ENCODE data around the gene CD34.

CD34 gene

DNA sequence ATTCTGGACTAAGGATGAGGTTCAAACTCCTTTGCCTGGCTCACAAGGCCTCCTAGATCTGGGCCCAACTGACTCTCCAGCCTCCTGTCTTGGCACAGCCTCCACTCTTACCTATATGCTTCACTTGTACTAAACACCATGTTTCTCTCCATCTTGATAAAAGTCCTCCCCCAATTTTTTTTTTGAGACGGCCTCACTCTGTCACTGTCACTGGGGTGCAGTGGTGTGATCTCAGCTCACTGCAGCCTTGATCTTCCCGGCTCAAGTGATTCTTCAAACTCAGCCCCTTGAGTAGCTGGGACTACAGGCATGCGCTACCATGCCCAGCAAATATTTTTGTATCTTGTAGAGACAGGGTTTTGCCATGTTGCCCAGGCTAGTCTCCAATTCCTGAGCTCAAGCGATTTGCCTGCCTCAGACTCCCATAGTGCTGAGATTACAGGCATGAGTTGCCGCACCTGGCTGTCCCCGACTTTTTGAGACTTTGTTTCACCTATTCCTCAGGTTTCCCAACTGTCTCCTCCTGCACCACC is 39.7 kb downstream of the CD34 start:
- DNase-seq = no peak

DNA sequence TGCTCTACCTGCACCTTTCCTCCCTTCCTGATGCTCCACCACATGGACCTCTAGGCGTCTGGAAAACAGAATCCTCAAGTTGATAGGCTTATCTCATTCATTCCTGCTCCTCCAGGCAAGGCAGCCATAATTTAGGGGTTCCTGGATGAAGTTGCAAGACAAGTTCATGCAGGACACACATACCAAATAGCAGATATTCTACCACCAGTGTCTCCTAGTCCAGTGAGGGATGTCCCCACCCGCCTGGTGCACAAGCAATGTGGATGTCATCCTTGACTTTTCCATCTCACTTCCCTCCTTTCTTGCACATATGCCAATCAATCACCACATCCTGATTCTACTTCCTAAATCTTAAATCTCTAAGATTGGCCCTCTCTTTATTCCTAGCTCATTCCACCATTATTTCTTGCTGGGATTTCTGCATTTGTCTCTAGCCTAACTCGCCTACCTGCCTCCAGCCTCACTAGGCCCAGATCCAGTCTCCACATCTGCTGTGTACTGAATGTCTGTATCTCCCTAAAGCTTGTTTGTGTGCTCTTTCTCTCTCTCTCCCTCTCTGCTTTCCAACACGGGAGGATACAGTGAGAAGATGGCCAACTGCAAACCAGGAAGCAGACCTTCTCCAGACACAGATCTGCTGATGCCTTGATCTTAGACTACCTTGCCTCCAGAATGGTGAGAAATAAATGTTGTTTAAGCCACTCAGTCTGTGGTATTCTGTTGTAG is 40.5 kb downstream of the CD34 start:
- no peak for DNase-seq

DNA sequence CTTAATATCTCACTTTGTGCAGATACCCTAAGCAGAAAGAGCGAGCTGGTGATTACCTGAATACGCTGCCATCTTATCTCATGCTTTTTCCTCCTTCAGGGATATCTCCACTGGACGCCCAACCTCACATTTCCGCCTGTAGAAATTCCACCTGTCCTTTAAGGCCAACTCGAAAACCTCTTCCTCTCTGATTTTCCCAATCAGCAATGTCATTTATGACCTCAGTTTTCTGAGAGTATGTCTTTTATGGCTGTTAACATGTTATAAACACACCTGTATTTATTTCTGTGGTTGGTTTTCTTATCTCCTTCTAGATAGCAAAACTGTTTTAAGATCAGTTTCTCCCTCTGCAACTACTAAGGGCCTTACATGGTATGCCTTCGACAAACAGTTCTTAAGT is 41.1 kb downstream of the CD34 start:
- no peak for DNase-seq

DNA sequence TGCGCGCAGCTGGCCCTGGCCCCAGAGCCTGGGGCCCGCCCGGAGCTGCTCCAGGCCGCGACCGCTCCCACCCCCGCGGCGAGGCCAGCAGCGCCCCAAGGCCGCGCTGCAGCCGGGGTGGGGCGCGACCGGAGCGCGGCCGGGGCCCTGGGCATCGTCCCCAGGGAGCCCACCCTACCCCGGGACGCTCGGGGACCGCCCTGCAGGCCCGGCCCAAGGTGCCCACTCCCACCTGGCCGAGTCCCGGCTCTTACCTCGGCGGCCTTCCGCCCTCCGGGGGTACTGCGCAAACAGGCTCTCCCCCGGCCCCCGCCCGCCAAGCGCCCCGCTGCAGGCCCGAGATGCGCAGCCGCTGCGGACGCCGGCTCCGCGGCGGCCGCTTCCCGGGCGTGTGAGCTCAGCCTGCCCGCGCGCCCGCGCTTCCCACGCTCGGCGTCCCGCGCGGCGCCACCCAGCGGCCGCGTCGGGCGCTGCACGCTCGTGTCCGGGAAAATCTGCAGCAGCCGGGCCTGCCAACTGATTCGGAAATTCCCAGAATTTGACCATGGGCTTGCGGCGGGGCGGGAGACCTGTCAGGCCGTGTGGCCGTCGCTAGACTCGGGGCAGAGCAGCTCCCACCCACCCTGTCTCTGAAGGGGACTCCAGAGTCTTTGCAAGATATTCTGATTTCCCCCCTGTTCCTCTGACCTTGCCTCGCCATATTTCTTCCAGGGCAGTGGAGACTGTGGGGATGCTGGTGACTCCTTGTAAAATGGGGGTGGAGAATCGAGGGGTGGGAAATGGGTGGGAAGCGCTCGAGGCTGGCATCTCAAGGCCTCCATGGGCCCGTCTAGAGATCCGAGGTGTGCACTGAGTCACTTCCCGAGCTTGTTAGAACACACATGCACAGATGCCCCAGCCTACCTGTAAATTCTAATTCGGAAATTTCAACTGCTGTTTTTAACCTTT is 41.9 kb downstream of the CD34 start:
- DNase-seq = peak; percentile 90

DNA sequence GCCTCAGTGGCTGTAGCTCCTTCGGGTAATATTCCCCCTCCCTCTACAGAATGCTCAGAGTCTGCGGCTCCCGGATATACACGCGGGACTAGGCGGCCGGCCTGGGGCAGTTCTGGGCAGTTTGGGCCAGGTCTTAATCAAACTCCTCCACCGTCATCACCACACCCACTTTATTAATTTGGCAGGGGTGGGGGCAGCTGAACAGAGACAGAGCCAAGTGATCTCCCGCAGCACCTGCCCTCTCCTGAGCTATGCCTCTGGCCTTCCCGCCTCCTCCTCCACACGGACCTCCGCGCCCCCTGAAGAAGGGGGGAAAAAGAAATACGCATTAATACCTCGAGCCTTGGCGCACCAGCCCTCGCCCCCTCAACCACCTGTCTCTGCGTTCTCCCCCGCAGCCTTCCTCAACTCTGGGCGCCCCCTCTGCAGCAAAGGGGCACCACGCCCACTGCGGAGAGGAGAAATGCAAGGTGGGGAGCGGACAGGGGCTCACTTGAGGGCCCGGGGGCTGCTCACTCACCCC is 42.6 kb downstream of the CD34 start:
- DNase-seq = peak; percentile 59

DNA sequence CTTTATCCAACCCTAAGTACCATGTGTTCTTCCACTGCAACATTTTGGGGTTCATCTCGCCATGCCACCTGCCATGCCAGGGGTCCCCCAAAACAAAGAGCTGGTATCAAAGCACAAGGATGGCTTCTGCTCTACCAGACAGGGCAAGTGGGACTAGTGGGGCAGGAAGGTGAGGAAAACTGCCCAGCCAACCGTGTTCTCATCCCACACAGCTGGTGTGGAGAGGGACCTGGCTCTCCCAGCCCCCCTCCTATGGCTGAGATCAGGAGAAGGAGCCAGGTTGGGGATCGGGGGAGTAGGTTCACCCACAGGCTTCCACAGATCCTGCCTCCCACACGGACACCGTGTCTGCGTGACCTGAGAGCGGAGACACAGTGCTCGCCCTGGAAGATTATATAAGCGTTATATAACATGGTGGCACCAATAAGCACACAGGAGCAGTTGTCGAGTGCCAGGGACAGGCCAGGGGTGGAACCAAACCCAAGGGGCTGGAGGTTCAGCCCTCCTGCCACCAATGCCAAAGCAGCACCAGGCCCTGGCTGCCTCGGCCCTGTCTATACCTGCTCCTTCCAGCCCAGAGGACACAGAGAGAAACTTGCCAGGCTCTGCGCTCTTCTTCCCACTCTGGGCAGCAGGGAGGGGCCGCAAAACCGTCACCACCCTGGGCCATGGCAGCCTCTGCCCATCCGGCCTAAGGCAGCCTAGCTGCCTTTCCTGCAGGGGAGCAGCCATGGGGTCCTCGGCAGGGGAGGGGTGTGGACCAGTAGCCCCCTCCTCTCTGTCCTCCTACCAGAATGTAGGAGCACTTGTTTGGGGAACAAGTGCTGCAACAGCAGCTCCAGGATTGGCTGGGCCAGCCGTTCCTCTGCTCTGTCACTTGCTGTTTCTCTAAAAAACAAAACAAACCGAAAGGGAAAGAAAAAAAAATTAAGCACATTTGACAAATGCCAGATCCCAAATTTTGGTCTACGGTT is 43.5 kb downstream of the CD34 start:
- no peak for DNase-seq

DNA sequence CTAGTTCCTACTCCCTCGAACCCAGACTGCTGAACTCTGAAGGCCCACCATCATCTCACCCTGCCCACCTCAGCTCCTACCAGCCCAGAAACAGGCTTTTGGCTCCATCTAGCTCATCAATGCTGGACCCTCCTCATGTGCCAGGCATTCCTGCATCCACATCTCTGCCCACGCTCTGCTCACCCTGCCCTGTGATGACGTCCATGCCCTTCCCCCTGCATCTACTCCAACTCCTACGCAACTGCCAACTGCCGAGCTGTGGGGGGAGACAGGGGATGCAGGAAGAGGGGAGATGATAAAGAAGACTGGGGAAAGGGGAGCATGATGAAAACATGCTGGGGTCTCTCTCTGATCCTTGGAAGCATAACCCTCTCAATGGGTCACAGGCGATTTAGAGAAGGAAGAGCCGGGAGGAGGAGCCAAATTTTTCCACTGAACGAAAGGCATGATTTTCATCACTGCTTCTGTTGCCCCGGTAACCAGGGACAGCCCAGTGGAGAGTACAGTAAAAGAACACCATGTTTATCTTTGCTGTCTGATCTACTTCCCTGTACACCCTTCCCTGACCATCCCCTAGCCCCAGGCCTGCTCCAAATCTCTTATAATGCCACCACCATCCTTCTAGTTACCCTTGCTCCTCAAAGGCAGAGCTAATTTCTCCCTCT is 44.3 kb downstream of the CD34 start:
- DNase-seq = peak; percentile 51

DNA sequence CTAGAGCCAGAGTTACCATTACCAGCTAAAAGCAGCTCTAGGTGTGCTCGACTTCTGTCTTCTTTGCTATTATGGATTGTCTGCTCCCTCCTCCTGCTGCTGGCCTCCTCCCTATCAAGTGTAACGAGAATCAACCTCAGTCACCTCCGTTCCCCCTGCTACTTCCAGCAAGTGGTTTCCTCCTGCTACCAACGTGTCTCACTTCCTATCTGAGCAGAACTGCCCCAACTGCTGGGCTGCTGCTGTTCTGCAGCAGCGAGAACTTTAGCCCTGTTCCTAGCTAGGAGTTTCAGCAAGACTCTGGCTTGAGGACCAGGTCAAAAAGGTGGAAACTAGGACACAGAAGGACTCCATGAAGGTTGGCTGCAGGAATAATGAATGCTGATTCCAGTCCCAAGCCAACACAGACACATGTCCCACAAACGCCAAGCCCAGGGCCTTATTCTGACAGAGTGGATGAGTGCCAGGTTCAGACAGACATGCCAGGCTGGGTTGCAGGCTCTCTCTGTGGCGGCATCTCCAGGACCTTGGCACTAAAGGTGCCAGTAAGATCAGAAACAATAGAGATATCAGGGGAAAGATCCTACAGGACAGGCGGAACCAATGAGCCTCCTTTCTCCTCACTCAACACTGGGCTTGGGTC is 46.9 kb downstream of the CD34 start:
- DNase-seq = no peak

DNA sequence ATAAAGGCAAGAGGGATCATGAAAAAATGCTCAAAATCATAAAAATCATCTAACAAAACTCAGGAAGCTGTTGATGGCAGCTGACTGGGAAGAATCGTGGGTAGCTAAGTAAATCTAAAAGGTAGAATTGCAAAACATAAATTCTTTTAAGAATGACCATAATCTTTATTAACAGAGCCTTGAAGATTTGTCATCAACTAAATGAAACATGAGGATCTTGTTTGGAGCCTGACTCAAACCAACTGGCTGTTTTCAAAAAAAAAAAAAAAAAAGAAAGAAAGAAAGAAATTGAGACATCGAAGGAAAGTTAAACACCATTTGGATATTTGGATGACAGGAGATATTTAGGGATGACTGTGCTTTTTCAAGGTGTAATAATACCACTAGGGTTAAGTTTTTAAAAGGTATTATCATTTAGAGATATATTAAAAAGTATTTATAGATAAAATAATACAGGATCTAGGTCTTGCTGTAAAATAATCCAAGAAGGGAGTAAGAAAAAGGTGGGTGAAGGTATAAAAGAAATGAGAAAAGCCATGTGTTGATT is 48.6 kb downstream of the CD34 start:
- DNase-seq = no peak

DNA sequence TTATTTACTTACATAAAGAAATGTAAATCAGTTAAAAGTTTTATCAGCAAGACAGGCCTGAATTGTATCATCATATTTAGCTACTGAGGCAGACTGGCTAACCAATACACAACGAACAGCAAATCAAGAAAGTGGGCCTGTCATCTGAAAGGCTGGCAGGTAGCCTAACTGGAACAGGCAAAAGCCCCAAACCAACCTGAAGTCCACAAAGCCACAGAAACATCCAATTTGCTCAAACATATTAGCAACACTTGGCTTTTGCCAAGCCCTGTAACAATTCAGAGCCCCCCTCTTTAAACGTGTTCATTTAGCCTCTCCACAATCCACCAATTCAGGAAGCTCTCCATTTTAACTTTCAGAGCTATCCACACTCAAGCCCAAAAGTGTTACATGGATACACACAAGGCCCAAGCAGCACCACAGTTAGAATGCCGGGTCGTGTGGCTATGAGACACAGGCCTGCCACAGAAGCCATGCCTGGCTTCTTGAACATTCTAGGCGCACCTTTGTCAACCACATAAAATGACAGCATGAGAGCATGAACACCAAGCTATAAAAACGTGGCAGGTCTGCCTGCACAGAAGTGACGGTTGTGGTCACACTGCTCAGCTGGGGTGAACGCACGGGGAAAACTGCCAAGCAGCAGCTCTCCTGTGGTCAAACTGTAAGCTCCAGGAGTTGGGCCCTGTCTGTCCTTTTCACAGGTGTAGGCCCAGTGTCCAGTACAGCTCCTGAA is 49.3 kb downstream of the CD34 start:
- DNase-seq = peak; percentile 25

DNA sequence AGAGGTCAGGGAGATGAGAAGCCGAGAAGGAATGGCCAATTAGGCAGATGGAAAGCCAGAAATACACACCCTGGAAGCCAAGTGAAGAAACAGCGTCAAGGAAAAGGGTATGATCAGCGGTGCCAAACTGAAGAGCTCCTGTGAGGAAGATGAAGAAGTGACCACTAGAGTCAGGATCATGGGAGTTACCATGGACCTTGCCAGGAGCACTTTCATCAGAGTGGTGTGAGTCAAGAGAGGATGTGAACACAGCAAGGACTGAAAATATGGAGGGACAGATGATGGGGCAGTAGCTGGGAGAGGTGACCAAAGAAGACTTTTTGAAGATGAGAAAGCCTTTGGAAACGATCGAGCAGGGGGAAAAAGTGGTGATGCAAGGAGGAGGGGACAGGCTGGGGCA is 50.4 kb downstream of the CD34 start:
- DNase-seq = peak; percentile 42

DNA sequence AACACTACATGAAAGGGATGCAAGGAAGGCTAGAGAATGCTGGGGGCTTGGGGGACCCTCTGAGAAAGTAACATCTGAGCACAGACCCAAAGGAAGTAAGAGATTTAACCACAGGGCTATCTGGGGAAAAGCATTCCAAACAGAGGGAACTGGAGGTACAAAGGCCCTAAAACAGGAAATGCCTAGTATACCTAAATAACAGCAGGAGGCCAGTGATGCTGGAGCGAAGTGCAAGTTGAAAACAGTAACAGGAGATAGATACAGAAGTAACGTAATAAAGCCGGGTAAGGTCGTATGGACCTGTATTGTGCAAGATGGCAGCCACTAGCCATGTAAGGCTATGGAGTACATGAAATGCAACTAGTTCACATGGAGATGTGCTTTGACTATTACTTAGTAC is 52.1 kb downstream of the CD34 start:
- peak; percentile 17 for DNase-seq

DNA sequence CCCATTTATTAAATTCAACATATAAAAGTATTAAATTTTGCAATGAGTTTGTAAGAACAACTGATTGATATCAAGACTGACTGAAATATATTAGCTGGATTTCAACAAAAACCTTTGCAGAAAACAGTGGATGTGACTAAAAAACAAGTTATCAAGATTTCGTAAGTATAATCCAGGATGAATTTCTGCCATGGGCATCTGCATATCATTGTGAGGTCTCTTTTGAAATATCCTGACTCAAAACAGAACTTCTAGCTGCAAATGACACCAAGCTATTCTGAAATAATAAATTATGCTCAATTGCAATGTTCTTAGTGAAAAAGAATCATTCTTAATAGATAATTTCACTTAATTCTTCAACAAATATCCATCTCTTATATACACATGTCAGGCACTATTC is 52.6 kb downstream of the CD34 start:
- DNase-seq = no peak

DNA sequence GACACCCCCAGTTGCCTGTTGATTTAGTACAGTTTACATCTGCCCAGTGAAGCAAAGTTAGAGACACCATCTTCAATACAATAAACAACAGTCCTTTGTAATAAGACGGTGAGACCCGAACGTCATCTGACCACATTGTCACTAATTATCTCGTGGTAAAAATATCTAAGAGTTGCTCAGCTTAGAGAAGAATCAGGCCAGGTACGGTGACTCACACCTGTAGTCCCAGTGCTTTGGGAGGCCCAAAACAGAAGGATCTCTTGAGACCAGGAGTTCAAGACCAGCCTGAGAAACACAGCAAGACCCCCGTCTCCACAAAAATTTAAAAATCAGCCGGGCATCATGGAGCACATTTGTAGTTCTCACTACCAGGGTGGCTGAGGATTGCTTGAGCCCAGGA is 53.5 kb downstream of the CD34 start:
- DNase-seq = peak; percentile 22

DNA sequence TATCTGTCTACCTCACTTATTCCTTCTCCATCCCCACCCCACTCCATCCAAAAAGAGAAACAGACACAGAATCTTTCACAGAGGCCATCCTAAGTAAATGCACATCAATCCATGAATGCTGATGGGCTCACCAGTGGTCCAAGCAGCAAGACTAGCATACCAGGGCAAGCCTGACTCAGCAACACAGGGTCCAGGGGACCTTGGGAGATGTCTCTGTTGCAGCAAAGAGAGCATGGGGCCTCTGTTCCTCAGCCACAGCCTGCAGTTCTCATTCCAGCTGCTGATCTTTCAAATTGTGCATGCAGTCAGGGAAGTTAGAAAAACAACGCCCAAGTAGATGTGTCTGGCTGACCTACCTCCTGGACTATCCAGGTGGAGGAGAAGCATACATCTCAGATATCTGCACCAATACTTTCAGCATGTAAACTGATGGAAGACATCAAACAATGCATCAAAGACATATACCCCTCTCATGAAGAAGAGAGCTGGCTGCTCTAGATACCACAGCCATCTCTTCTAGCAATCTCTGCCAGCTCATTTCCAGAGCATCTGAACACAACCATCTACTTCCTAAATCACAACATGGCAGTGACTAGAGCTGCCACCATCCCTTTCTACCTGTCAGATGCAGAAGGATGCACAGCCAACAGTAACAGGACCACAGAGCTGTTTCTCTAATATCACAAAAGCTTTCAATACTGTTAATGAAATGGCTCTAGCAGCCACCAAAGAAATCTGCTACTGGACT is 54.5 kb downstream of the CD34 start:
- DNase-seq = peak; percentile 32

DNA sequence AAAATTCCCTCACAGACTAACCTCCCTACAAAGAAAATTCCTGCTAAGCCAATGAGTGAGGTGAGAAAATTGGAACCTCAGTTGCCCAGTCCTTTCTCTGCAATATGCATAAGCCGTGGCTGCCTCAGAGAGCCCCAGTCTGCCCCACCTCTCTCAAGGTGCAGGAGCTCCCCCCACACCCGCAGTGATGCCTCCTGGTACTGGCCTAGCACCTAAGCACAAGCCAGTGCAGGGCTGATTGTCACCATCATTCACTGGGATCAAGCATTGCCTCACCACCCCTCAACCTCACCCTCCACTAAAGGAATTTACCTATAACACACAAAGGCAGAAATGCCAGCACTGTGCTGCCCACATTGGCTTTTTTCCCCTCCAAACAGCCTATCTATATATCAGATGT is 56.9 kb downstream of the CD34 start:
- DNase-seq = peak; percentile 43

DNA sequence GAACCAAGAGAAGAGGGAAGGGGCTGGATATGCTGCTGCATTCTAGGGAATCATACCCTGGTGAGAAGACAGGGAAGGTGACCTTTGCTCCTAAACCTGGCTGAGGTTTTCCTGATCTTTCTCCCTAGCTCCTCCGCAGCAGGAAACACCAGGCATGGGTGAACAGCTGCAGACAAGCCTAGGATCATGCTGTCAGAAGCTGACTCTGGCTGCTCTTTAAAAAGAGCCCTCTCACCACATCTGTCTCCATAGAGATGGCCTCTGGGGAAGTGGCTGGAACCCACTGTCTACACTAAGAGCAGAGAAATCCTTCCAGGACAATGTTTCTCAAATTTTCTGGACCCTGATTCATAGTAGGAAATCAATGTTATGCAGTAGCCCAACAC is 57.6 kb downstream of the CD34 start:
- DNase-seq = no peak

DNA sequence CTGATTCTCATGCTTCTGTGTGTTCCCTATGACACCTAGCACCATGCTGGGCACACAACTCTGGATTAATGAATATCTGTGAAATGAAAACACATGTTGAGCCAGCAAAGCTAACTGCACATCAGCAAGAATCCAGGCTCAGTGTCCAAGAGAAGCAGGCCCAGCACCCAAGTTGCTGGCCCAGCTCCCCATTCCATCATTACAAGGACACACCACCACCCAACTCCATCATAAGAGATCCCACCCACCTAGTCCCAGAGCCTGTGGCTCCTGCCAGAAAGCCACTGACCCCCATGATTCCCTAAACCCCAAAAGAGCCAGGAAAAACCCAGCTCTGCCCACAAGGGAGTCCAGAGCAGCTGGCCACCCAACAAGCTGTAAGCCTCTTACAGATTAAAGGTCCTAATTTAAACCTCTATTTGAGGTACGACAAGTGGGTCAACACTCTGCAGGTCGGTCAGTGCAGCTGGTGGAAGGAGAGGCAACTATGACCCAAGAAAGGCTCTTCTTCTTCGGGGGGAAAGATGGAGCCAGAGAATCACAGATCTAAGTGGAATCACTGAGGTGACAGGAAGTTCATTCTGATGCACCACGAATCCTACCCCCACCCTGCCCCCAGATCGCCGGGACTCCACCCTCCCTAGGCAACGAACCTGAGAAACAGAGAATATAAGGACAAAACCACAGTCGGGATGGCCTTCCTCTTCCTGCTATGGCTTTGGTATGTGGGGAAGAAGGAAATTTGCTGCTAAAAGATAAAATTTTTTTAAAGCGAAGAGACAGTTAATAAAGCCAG is 58.2 kb downstream of the CD34 start:
- DNase-seq = peak; percentile 25

DNA sequence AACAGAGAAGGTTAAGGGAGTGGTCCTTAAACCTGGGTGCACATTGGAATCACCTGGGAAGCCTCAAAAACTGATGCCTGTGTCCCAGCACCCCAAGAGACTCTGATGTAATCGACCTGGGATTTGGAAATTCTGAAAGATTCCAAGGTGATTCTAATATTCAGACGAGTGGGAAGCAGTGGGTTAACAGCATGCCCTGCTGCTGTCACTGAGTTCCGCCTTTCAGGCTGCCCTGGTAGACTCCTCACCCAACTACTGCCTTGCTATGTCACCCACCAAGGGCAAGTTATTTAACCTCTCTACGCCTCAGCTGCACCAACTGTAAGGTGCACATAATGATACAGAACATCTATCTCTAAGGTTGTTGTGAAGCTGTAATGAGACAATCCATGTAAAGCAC is 59.2 kb downstream of the CD34 start:
- peak; percentile 26 for DNase-seq

Measured in activated CD8-positive, alpha-beta memory T cell treated with anti-CD3 and anti-CD28 coated beads, Interleukin-2, amount 50 U/mL, for 48 hours (primary cell).